Mesothelial cell of epicardium (in vitro differentiated cells): ENCODE data around the gene PAX8. TPM values are rescaled to one million over a fixed set of nuclear protein-coding genes. Genes with fewer than 3 reads are reported as not detected.

Experiments
- DNase-seq, 2 experiments: peaks; one replicate each; pipeline ENCODE4 v3.0.0; 2021; ENCODE audit warnings: low spot score in 2 of 2; ENCODE audit not compliant: unreplicated experiment in 2 of 2
- H3K27ac Mint-ChIP-seq: 2 replicates; pipeline ENCODE4 v1.8.0; 2021; ENCODE audit warnings: mixed read lengths
- H3K27me3 Mint-ChIP-seq: 2 replicates; pipeline ENCODE4 v1.8.0; 2021; ENCODE audit warnings: low read depth, mixed read lengths
- H3K36me3 Mint-ChIP-seq: 2 replicates; pipeline ENCODE4 v1.8.0; 2021; ENCODE audit warnings: mixed read lengths
- H3K4me1 Mint-ChIP-seq: 2 replicates; pipeline ENCODE4 v1.8.0; 2021; ENCODE audit warnings: mixed read lengths
- H3K4me3 Mint-ChIP-seq: 2 replicates; pipeline ENCODE4 v1.8.0; 2021; ENCODE audit warnings: mild to moderate bottlenecking, moderate library complexity, mixed read lengths
- H3K9me3 Mint-ChIP-seq: 2 replicates; pipeline ENCODE4 v1.8.0; 2021; ENCODE audit warnings: mixed read lengths
- CTCF ChIP-seq: fragments of 200-600 bp; sonication (generic); IDR thresholded peaks from one replicate; pipeline ENCODE4 v1.5.0; 2021; ENCODE audit warnings: antibody characterized with exemption; ENCODE audit not compliant: unreplicated experiment
- total RNA-seq: library from RNA; stranded (reverse); gene quantifications from 3 replicates; pipeline ENCODE4 v1.2.1, GENCODE V29; 2021

PAX8 gene
- total RNA-seq, 1 donor from 2014 or later: 0.13 TPM

GRCh38 chr2:113284476-113284875 is 5.8 kb upstream of the PAX8 start:
- H3K4me1 Mint-ChIP-seq: peaks cover 2% of the 10 kb centered on the region
- H3K4me3 Mint-ChIP-seq: no peak overlapping the region
- no peak for DNase-seq
- TF ChIP-seq CTCF: no peak
- H3K27ac Mint-ChIP-seq: no peak overlapping the region
- no peaks in the 10 kb centered on the region for H3K9me3 Mint-ChIP-seq
- H3K36me3 Mint-ChIP-seq: no peaks in the 10 kb centered on the region
- H3K27me3 Mint-ChIP-seq: peaks cover 86% of the 10 kb centered on the region

GRCh38 chr2:113283704-113284284 is 5.1 kb upstream of the PAX8 start:
- no peak for TF ChIP-seq CTCF
- Mint-ChIP-seq H3K9me3 (no peaks in the 10 kb centered on the region), H3K4me3 (no peak overlapping the region), H3K36me3 (no peaks in the 10 kb centered on the region), H3K27me3 (peaks cover 86% of the 10 kb centered on the region), H3K27ac (no peak overlapping the region), H3K4me1 (peaks cover 2% of the 10 kb centered on the region)
- DNase-seq: no peak

GRCh38 chr2:113282747-113283533 is 4.2 kb upstream of the PAX8 start:
- Mint-ChIP-seq H3K27ac (no peak overlapping the region), H3K9me3 (no peaks in the 10 kb centered on the region), H3K36me3 (no peaks in the 10 kb centered on the region), H3K4me1 (peaks cover 2% of the 10 kb centered on the region), H3K27me3 (peaks cover 86% of the 10 kb centered on the region), H3K4me3 (no peak overlapping the region)
- no peak for DNase-seq
- no peak for TF ChIP-seq CTCF

DNA sequence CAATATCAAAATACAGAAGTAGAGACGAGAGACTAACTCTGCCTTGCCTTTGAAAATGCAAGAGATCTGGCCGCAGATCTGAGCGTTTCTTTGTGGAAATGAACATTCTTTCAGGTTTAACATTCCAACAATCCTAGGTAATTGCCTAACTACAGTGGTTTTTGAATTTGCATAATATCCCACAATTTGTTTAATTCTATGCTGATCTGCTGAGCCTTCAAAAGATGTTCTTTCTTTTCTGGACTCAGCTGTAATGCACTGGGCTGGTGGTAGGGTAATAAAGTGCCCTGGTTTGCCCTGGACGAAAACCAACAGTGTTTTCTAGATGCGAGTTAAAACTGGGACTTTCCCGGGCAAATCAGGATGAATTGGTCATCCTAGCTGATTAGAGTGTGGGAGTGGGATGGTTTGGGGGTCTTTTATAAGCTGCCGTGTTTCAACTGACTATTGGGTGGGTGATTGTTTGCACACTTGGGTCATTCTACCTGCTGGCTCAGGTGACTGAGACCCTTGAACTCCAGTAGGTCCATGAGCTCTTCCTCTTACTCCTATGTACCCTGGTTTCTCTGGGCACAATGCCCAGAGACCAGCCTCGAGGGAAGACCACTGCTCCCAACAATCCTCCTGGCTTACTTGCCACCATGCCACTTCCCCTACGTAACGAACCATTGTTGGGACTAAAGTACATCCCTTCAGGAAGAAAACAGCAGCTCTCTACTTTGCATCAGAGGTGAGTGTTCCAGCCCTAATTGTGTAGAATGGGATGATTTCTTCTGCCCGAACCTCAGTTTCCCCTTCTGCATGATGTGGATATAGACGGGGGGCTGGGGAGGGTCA is 3.4 kb upstream of the PAX8 start:
- Mint-ChIP-seq H3K9me3 (no peaks in the 10 kb centered on the region), H3K27ac (no peak overlapping the region), H3K36me3 (no peaks in the 10 kb centered on the region), H3K27me3 (peaks cover 86% of the 10 kb centered on the region), H3K4me3 (no peak overlapping the region), H3K4me1 (peaks cover 4% of the 10 kb centered on the region)
- no peak for TF ChIP-seq CTCF
- no peak for DNase-seq

GRCh38 chr2:113278073-113278741 is 514 bp downstream of the PAX8 start:
- no peak overlapping the region for H3K27ac Mint-ChIP-seq
- TF ChIP-seq CTCF: no peak
- DNase-seq: no peak
- H3K27me3 Mint-ChIP-seq: peaks cover 99% of the 10 kb centered on the region
- H3K9me3 Mint-ChIP-seq: no peaks in the 10 kb centered on the region
- no peaks in the 10 kb centered on the region for H3K36me3 Mint-ChIP-seq
- H3K4me3 Mint-ChIP-seq: no peak overlapping the region
- peaks cover 4% of the 10 kb centered on the region for H3K4me1 Mint-ChIP-seq
